Inferior parietal cortex (tissue), 1 donor: ENCODE measurements around the gene PAOX.
A peak's percentile ranks its signal among the peaks of the same experiment; 100 is the strongest.

Experiments used
- DNase-seq: peaks from one replicate; pipeline ENCODE4 v3.0.0-alpha.2; 2016; ENCODE audit errors: extremely low spot score

The PAOX gene

DNA sequence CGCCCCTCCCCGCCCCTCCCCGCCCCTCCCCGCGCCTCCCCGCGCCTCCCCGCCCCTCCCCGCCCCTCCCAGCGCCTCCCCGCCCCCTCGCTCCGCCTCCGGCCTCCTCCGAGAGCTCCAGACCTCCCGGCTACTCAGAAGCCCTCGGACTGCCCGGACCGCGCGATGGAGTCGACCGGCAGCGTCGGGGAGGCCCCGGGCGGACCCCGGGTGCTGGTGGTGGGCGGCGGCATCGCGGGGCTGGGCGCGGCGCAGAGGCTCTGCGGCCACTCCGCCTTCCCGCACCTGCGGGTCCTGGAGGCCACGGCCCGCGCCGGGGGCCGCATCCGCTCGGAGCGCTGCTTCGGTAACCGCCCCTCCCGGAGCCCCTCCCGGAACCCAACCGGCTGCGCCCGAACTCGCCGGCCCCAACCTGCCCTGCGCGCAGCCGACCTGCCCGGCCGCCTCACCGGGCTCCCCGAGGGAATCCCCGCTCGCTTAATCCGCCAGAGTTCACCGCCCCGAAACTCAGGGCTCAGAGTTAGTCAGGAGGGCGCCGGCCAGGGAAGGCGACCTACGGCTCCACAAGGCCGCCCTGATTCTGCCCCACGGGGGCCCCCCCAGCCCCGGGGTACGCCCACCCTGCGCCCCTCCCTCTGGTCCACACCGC is at the start of gene PAOX:
TSS of gene PAOX (plus strand) at position 111 of the 649 bp plus-strand sequence. CDS start at position 166, 55 bp downstream.
- no peak for DNase-seq

DNA sequence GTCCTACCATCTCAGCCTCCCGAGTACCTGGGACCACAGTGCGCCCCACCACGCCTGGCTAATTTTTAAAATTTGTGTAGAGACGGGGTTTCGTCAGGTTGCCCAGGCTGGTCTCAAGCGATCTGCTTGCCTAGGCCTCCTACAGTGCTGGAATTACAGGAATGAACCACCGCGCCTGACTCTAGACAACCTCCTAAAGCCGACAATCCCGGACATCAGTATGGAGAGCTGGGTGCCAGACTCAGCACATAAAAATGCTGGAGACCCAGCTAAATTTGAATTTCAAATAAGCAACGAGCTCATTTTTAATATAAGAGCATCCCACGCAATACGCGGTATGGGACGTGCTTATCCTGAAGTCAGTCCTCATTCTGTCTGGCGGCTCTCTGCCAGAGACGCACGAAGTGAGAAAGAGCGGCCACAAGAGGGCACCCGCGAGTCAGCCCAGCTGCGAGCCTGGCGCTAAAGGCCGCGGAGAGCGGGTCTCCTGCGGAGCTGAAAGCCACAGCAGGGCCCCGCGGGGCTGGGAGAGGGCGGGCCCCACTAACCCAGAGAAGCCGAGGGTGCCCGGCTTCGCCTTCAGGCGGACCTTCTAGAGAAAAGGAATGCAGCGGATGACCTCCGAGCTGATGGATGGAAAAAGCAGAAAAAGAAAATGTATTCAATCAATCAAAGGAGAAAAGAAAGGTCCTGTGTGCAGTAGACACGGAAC is 49.4 kb upstream of the PAOX start:
- DNase-seq: peak; percentile 91

DNA sequence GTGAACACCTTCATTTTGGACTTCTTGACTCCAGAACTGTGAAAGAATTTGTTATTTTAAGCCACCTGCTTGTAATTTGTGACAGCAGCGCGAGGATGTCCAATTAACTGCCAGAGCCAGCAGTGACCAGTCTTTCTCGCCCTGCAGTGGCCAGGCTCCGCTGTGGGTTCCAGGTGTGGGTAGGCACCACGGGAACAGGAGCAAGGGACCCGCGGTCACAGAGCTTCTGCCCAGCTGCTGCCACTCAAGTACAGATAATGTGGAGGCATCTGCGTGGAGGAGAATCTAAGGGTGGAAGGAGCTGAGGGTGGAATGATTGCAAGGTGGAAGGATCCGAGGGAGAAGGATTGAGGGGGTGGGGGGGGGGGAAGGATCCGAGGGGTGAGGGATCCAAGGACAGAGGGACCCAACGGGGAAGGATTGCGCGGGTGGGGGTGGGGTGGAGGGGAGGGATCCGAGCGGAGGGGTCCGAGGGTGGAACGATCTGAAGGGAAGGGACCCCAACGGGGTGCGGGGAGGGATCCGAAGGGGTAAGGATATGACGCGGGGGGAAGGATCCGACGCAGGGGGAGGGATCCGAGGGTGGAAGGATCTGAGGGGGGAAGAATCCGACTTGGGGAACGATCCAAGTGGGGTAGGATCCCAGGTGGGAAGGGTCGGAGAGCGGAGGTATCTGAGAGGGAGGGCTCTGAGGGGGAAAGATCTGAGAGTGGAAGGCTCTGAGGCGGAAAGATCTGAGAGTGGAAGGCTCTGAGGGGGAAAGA is 45.9 kb upstream of the PAOX start:
- no peak for DNase-seq

DNA sequence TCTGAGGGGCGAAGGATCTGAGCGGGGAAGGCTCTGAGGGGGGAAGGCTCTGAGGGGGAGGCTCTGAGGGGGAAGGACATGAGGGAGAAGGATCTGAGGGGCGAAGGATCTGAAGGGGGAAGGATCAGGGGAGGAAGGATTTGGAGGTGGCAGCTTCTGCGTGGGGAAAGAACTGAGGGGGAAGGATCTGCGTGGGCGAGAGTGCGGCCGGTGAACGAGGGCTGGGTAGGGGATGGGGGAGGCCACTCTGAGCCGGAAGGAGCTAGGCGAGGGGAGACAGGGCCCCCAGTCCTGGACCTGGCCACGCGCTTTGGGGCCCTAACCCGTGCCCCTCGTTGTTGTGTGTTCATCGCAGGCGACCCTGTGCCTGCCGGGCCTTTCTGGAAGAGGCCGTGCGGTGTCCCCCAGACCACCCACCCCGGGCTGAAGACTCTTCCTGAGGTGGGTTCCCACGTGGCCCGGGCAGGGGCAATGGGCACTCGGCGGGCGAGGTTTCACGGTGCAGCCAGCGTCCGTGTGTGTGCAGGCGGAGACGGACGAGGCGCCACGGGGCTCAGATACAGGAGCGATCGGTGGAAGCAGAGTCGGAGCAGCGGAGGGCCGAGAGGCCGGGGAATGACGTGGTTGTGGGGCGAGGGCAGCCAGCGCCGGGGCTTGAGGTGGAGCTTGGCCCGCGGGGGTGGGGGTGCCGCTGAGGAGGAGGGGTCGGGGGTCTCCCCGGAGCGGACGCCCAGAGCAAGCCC is 44.4 kb upstream of the PAOX start:
- no peak for DNase-seq

DNA sequence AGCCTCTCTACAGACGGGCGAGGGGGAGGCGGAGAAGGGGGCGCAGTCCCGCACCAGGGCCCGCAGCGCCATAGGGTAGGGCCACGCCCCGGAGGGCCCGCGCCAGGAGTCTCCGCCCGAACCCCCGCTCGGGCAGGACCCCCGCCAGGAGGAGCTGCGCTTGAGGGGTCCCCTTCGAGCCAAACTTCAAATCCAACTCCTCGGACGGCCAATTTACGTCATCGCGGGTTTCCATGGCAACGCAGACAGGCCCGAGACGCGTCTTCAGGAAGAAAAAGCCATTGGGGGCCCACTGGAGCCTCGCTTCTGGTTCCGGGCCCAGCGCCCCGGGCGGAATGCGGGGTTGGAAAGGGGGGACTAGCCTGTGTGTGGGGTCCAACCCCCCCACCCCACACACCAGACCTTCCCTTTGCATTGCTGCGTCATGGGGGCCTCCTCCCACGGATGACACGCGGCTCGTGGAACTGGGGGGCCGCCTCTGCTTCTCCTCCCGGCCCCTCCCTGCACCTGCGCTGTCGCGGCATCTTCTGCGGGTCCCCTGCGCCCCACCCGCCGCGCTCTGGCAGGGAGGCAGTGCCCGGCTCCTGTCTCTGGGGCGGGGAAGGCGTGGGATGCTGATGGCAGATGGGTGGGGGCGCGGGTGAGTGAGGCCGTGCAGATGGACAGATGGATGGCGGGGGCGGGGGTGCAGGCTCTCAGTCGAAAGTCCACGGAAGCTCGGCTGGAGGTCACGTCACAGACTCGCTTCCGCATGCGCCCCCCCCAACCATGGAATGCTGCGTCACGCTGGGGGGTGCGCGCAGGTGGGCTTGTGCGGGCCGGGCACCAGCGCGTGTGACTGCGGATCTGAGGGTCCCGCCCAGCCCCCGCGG is 43.6 kb upstream of the PAOX start:
- peak; percentile 56 for DNase-seq

DNA sequence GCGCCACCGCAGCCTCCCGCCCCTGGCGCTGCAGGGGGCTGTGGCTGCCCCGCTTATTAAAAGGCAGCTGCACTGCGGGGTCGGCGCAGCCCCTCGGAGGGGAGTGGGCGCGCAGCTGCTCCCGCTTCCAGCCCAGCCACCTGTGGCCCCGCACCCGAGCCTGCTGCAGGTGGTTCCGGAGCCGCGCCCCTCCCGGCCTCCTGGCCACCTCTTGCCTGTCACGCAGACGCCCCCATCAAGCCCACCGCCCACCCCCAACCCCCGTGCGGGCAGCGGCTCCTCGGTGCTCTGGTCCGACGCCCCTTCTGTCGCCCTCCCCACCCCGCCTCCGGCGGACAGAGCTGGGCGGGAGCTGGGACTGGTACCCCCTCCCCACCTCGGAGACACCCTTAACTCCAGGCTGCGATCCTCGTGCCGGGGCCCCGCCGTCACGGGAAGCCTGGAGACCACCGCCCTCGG is 42.9 kb upstream of the PAOX start:
- no peak for DNase-seq

DNA sequence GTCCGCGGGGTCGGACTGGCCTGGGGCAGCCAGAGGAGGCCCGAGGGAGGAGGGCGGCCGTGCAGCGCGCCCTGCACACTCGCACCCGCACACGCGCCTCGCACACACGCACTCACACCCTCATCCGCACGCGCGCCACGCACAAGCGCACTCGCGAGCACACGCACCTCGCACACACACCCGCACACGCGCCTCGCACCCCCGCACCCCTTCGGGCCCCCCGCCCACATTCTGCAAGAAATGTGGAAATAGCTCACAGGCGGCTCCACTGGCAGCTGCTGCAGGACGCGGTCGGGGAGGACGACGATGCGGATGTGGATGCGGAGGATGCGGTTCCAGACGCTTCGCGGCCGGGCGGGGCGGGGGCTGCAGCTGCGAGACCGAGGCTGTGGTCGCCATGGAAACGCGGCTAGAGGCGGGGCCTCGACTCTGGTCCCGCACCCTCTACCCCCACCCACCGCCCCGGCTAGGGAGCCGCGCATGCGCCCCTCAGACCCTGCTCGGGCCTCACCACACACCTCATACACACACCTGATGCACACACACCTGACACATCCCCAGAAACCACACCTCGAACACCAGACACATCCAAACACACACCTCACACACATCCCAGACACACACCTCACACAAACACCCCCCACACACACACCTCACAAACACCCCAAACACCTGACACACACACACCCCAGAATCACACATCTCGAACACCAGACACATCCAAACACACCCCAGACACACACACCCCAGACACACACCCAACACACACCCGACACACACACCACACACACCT is 42.3 kb upstream of the PAOX start, which contains the start of gene CALY:
TSS of gene CALY (minus strand) at position 320 of the 793 bp plus-strand sequence. CDS start 7,907 bp downstream, outside the sequence.
- DNase-seq: peak; percentile 45

DNA sequence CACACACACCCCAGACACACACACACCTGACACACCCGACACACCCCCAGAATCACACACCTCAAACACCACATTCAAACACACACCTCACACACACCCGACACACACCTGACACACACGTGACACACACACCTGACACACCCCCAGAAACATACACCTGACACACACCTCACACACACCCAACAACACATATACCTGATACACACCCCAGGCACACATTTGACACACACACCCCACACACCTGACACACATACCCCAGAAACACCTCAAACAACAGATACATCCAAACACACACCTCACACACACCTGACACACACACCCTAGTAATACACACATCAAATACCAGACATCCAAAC is 41.7 kb upstream of the PAOX start:
- no peak for DNase-seq

DNA sequence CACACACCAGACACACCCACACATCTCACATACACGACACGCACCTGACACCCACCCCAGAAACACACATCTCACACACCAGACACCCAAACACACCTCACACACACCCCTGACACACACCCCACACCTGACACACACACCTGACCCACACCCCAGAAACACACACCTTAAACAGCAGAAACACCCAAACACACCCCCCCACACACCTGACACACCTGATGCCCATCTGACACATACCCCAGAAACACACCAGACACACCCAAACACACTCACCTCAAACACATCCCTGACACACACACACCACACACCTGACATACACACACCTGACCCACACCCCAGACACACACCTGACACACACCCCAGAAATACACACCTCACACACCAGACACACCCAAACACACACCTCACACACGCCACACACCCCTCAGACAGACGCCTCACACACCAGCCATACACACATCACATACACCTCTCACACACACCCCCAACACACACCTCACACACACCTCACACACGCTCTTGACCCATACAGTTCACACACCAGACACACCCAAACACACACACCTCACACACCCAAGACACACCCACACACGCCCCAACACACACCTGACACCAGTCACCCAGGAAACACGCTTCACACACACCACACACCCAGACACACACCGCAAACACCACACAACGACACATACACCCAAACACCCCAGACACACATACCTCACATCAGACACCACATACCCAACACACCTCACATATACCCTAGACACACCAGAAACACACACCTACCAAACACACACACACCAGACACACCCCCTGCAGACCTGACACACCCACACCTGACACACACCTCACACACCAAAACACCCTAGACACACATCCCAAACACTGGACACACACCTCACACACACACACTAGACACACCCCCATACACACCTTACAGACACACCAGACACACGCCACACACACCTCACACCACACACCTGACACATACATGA is 40.7 kb upstream of the PAOX start:
- DNase-seq: no peak

DNA sequence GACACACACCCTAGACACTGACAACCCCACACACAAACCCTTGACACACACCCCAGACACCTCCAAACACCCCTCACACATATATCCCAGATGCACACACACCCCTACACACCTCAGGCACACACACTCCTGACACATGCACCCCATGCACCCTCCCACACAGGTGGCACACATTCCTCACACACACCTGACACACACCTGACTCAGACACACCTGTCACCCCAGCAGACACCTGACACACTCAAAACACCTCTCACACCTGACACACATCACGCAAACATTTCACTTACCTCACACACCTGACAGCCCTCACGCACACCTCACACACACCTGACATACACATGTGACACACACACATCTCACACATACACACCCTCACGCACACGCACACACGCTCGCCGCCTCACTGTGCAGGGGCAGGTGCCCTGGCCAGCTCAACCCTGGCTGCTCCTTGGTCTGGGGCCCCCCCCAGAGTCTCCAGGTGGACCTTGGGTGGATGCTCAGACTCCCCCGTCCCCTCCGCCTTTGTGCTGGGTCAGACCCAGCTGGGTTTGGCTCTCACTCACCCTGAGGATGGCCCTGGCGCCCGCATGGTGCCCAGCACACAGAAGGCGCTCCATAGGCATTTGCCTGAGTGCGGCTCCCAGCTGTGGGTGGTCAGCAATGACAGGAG is 39.2 kb upstream of the PAOX start:
- no peak for DNase-seq

DNA sequence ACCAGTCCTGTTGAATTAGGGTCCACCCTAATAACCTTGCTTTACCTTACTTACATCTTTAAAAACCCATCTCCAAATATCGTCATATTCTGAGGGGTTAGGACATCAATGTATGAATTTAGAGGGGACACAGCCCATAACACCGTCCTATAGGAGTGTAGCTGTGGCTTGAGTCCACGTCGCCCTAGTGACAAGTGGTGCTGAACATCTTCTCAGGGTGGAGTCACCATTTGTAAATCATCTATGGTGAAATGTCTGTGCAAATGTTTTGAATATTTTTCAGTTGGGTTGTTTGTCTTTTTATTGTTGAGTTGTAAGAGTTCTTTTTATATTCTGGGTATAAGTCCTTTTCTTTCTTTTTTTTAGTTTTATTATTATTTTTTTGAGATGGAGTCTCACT is 37.1 kb upstream of the PAOX start:
- DNase-seq: no peak

DNA sequence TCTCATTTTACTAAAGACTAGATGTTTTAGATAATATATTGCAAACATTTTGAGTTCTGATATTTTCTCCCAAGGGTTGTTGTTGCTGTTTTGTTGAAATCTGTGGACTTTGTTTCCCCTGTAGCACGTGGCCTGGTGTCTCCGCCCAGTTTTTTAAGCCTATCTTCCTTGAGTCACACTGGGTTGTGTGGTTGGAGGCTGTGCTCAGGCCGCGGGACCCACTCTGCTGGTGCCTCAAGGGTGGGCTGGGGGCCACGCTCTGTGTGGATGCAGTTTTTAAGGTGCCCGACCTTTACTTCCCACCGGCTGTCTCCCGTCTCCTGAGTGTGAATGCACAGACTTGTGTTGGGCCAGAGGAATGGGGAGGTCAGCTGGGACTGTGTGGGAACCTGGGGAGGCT is 36.1 kb upstream of the PAOX start:
- no peak for DNase-seq

DNA sequence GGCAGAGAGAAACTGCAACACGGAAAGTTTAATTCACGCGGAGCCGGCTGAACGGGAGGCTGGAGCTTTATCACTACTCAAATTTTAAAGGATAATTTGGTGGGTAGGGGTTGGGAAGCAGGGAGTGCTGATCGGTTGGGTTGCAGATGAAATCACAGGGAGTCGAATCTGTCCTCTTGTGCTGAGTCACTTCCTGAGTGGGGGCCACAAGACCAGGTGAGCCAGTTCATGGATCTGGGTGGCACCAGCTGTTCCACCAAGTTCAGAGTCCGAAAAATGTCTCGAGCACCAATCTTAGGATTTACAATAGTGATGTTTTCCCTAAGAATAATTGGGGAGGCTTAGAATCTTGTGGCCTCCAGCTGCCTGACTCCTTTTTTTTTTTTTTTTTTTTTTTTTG is 35.5 kb upstream of the PAOX start:
- DNase-seq: no peak

DNA sequence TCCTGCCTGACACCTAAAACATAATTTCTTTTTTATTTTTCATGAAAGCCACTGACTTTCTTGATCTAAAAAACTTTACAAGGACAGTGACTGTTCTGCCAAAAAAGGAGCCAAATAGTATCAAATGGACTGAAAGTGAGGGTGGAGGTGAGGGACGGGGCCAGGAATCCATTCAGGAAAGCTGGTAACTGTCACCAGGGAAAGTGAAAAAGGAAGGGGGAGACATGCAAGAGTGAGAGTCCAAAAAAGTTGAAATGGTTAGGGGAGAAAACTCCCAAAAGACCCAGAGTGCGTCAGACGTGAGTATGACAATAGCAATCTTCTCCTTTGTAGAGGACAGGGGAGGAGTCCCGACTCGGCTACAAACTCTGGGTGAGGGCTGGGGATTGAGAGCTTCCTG is 34.8 kb upstream of the PAOX start:
- no peak for DNase-seq

DNA sequence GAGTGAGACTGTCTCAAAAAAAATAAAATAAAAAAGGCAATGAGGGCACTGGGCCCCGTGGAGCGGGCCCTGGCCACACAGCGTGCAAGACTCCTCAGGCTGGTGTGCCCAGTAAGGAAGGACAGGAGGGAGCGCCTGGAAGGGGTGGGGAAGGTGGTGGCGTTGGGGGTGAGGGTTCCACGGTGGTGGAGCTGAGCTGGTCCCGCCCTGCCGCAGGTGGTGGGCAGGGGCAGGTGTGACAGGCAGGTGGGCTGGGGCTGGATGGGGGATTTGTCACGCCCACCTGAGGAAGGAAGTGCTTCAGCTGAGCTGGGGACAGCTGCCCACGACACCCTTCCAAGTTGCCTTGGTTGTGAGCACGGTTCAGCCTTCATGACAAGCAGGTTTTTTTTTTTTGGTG is 32.6 kb upstream of the PAOX start:
- no peak for DNase-seq

DNA sequence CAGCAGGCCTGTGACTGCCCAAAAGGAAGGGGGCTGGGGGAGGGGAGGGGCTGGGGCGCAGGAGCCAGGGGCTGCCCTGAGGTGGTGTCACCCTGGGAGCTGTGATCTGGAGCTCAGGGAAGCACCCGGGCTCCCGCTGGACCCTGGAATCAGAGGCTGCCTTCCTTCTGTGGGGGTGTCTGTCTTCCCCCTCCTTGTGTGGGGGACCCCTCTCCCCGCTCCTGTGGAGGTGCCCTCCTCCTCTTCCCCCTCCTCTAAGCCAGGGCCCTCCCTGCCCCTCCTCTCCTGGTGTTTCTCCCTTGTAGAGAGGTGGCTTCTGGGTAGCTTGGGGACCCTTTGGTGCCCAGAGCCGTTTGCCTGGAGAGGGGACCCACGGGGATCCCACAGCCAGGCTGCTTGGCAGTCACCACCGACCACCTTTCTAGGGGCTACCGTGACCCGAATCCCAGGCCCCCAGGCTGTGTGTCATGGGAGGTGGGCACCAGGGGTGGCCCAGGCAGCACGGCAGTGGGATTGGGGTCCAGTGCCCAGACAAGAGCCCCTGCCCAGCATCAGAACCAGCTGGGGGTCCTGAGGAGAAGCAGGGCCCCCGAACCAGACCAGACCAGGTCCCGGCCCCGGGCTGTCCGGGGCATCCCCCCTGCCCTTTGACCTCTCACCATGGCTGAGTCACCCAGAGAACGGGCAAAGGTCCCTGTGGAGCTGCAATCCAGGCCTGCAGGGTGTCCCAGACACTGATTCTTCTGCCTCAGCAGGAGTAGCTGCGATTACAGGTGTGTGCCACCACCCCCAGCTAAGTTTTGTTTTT is 31.1 kb upstream of the PAOX start:
- DNase-seq: no peak

DNA sequence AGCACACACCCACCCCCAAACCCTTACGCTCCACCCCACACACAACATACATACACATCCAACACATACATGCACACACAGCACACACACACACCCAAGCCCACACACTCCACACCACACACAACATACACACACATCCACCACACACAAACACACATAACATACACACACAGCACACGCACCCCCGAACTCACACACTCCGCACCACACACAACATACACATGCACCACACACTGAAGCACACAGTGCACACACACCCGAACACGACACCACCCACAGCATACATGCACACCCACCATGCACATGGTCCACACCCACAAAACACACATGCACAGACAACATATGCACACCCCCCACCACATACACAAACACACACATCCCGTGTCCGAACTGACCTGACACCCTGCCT is 29.9 kb upstream of the PAOX start:
- no peak for DNase-seq
